ENCODE measurements around the gene PDS5B.

Gene PDS5B

GRCh38 chr13:32723987-32724386, 137.7 kb downstream of the PDS5B start:
- CTCF ChIA-PET: no interaction called here
- POLR2A ChIA-PET: no interaction called here
- Histone ChIP-seq H3K4me3 (ENCODE audit: low read depth, low read length) (no peak overlapping the region), H3K9me3 (ENCODE audit: control insufficient read depth, insufficient read depth, low read depth, low read length) (no peaks in the 10 kb centered on the region), H3K27ac (ENCODE audit: extremely low read depth, low read depth, low read length) (no peak overlapping the region), H3K36me3 (ENCODE audit: control insufficient read depth in 2 of 2, insufficient read depth in 1 of 2, low read length in 2 of 2) (peaks cover 0 to 3% of the 10 kb centered on the region in 2 experiments; a peak in 2 of 3 replicates), H3K4me1 (ENCODE audit: control insufficient read depth, insufficient read depth, low read length) (no peaks in the 10 kb centered on the region)
- TF ChIP-seq ZBTB48 (tag by site-specific recombination; IDR thresholded peaks at IDR 0.05) (no peak), REPIN1 (tag by site-specific recombination; IDR thresholded peaks at IDR 0.05; ENCODE audit: low read depth) (no peak), TSHZ1 (tag by site-specific recombination; IDR thresholded peaks at IDR 0.05; ENCODE audit: borderline replicate concordance) (no peak), MYNN (tag by site-specific recombination; IDR thresholded peaks at IDR 0.05; ENCODE audit: borderline replicate concordance) (no peak), ZNF175 (tag by site-specific recombination; IDR thresholded peaks at IDR 0.05) (no peak), ZNF354C (tag by site-specific recombination; IDR thresholded peaks at IDR 0.05; ENCODE audit: borderline replicate concordance, low read depth) (no peak), ZNF18 (tag by site-specific recombination; IDR thresholded peaks at IDR 0.05) (no peak), ZNF423 (tag by site-specific recombination; IDR thresholded peaks at IDR 0.05) (no peak), SCRT2 (tag by site-specific recombination; IDR thresholded peaks at IDR 0.05) (no peak), SP3 (tag by site-specific recombination; IDR thresholded peaks at IDR 0.05) (no peak), ZNF660 (tag by site-specific recombination; IDR thresholded peaks at IDR 0.05) (no peak), ZBTB21 (tag by site-specific recombination; IDR thresholded peaks at IDR 0.05) (no peak), ZBTB8A (tag by site-specific recombination; IDR thresholded peaks at IDR 0.05) (no peak)

- no peaks in the 10 kb centered on the region for H3K4me1 ChIP-seq (ENCODE audit: control insufficient read depth, insufficient read depth, low read length)
- POLR2A ChIA-PET: no interaction called here
- H3K27ac ChIP-seq (ENCODE audit: extremely low read depth, low read depth, low read length): no peak overlapping the region
- H3K4me3 ChIP-seq (ENCODE audit: low read depth, low read length): no peak overlapping the region
- H3K9me3 ChIP-seq (ENCODE audit: control insufficient read depth, insufficient read depth, low read depth, low read length): no peaks in the 10 kb centered on the region
- CTCF ChIA-PET: interaction anchor here (0.7 kb wide), 1 partner anchor 10 kb away, joined by 3 read pairs; no protein-coding TSS in a partner anchor
- H3K36me3 ChIP-seq (ENCODE audit: control insufficient read depth in 2 of 2, insufficient read depth in 1 of 2, low read length in 2 of 2): no peaks in the 10 kb centered on the region; a peak in 1 of 3 replicates
- TF ChIP-seq ZNF18 (tag by site-specific recombination; IDR thresholded peaks at IDR 0.05) (no peak), ZFP3 (tag by site-specific recombination; IDR thresholded peaks at IDR 0.05; ENCODE audit: low read depth) (no peak), HOXC10 (CRISPR knock-in tag; IDR thresholded peaks at IDR 0.05) (no peak), ZNF610 (tag by site-specific recombination; IDR thresholded peaks at IDR 0.05; ENCODE audit: borderline replicate concordance) (no peak), ZNF585B (tag by site-specific recombination; IDR thresholded peaks at IDR 0.05) (no peak), ZNF837 (tag by site-specific recombination; IDR thresholded peaks at IDR 0.05) (no peak), WT1 (tag by site-specific recombination; IDR thresholded peaks at IDR 0.05) (no peak), ZNF596 (tag by site-specific recombination; IDR thresholded peaks at IDR 0.05) (no peak), ZNF416 (tag by site-specific recombination; IDR thresholded peaks at IDR 0.05) (no peak), ZBTB11 (tag by site-specific recombination; conservative IDR thresholded peaks at IDR 0.05; ENCODE audit: low read depth) (no peak), ELK4 (IDR thresholded peaks at IDR 0.05; ENCODE audit: borderline replicate concordance, low read depth, low read length) (no peak)
Observed at GRCh38 chr13:32726374-32727037, 140.3 kb downstream of the PDS5B start.

Data from HEK293 (cell line).